HCT116 (cell line): ENCODE results near the gene FBXL17. TPM values are rescaled to one million over a fixed set of nuclear protein-coding genes. Genes with fewer than 3 reads are reported as not detected.

Experiments
- ATAC-seq: fragments of 200-7000 bp; cut with Tn5 transposase; 2 replicates; pipeline ENCODE4 v1.9.1; 2020; ENCODE audit warnings: mild to moderate bottlenecking, moderate library complexity
- BruUV-seq: library from RNA; stranded (reverse); fragments of 400-500 nt; replicated peaks from 2 replicates; lab custom pipeline; 2021; lab: Mats Ljungman, UMichigan
- CTCF ChIA-PET: fragments of 300-600 bp; sonication (Branson Sonifier 250); formaldehyde crosslinking; loops from one replicate; lab custom pipeline; 2021; ENCODE audit warnings: antibody characterized with exemption; lab: Charles Lee
- POLR2A ChIA-PET: fragments of 300-600, 350-600 bp; sonication (Branson Sonifier 250); formaldehyde crosslinking; loops from one replicate; lab custom pipeline; 2021; ENCODE audit warnings: antibody characterized with exemption; lab: Charles Lee
- RAD21 ChIA-PET, 2 experiments: fragments of 300-600 bp; sonication (Branson Sonifier 250); formaldehyde crosslinking; loops; one replicate each; lab custom pipeline; 2023; ENCODE audit warnings: low total read pairs in 2 of 2; ENCODE audit not compliant: uncharacterized antibody in 2 of 2, unreplicated experiment in 2 of 2, low non-redundant PET in 1 of 2; lab: Charles Lee
- DNase-seq: peaks from one replicate; pipeline ENCODE4 v3.0.0-alpha.2; 2010; ENCODE audit warnings: low read depth, low spot score
- H2AFZ ChIP-seq: fragments of 200-600 bp; shearing (Covaris generic), sonication (generic); 2 replicates; pipeline ENCODE4 v1.6.1; 2017; ENCODE audit warnings: low read depth, mixed run types, mixed read lengths, antibody characterized with exemption, low read length; ENCODE audit not compliant: poor library complexity, severe bottlenecking
- H3K27ac ChIP-seq: 2 replicates; pipeline ENCODE4 v1.5.1; 2012; ENCODE audit warnings: low read depth, low read length
- H3K27me3 ChIP-seq: fragments of 200-600 bp; sonication (generic); 2 replicates; pipeline ENCODE4 v1.6.1; 2016; ENCODE audit warnings: mixed run types, low read length, mixed read lengths; ENCODE audit not compliant: insufficient read depth
- H3K36me3 ChIP-seq, 2 experiments: fragments of 200-500 bp in 1 of 2; fragments of 200-600 bp in 1 of 2; sonication (Bioruptor generic) in 1 of 2; sonication (generic) in 1 of 2; 2 replicates each; pipeline versions ENCODE4 v1.5.1 to v1.6.1; 2014 to 2016; ENCODE audit warnings: low read length in 2 of 2, inconsistent platforms in 1 of 2, mixed read lengths in 1 of 2, mixed run types in 1 of 2; ENCODE audit not compliant: insufficient read depth in 2 of 2, control insufficient read depth in 1 of 2
- H3K4me1 ChIP-seq, 2 experiments: fragments of 200-600 bp in 1 of 2; sonication (generic) in 1 of 2; 2 replicates each; pipeline versions ENCODE4 v1.5.1 to v1.6.1; 2012 to 2017; ENCODE audit warnings: low read length in 2 of 2, inconsistent platforms in 1 of 2, mild to moderate bottlenecking in 1 of 2, mixed read lengths in 1 of 2, mixed run types in 1 of 2, moderate library complexity in 1 of 2; ENCODE audit not compliant: insufficient read depth in 2 of 2, control insufficient read depth in 1 of 2
- H3K4me2 ChIP-seq: fragments of 200-600 bp; sonication (generic); 2 replicates; pipeline ENCODE4 v1.6.1; 2017; ENCODE audit warnings: mixed run types, low read length, mixed read lengths
- H3K4me3 ChIP-seq, 2 experiments: fragments of 200-600 bp in 1 of 2; sonication (generic) in 1 of 2; replicated peaks in 1 of 2; 2 replicates each; pipeline ENCODE4 v1.5.1; 2011 to 2016; ENCODE audit warnings: low read length in 2 of 2, control low read depth in 1 of 2, low read depth in 1 of 2, mild to moderate bottlenecking in 1 of 2, mixed read lengths in 1 of 2, mixed run types in 1 of 2
- H3K79me2 ChIP-seq: fragments of 200-600 bp; sonication (generic); 2 replicates; pipeline ENCODE4 v1.6.1; 2017; ENCODE audit warnings: mild to moderate bottlenecking, mixed run types, low read length, moderate library complexity, mixed read lengths; ENCODE audit not compliant: insufficient read depth
- H3K9ac ChIP-seq: fragments of 200-600 bp; sonication (generic); 2 replicates; pipeline ENCODE4 v1.6.1; 2016; ENCODE audit warnings: low read length, mixed read lengths
- H3K9me2 ChIP-seq: fragments of 200-600 bp; sonication (generic), shearing (Covaris generic); 2 replicates; pipeline ENCODE4 v1.6.1; 2017; ENCODE audit warnings: mixed run types, mild to moderate bottlenecking, moderate library complexity; ENCODE audit not compliant: insufficient read depth
- H3K9me3 ChIP-seq, 2 experiments: fragments of 200-500 bp in 1 of 2; fragments of 200-600 bp in 1 of 2; sonication (Bioruptor generic) in 1 of 2; sonication (generic) in 1 of 2; 2 replicates each; pipeline ENCODE4 v1.6.1; 2014 to 2017; ENCODE audit warnings: low read length in 2 of 2, mixed read lengths in 2 of 2, inconsistent platforms in 1 of 2, low read depth in 1 of 2, mild to moderate bottlenecking in 1 of 2, mixed run types in 1 of 2, moderate library complexity in 1 of 2; ENCODE audit not compliant: control insufficient read depth in 1 of 2, insufficient read depth in 1 of 2
- H4K20me1 ChIP-seq: fragments of 200-600 bp; sonication (generic), shearing (Covaris generic); 2 replicates; pipeline ENCODE4 v1.6.1; 2017; ENCODE audit warnings: mixed run types, mild to moderate bottlenecking, moderate library complexity; ENCODE audit not compliant: insufficient read depth
- CBX3 ChIP-seq: IDR thresholded peaks from 2 replicates; pipeline ENCODE4 v1.6.1; 2012; ENCODE audit warnings: low read depth
- CEBPB ChIP-seq: IDR thresholded peaks from 2 replicates; pipeline ENCODE4 v1.6.1; 2012; ENCODE audit warnings: low read depth
- ELF1 ChIP-seq: IDR thresholded peaks from 2 replicates; pipeline ENCODE4 v1.6.1; 2012; ENCODE audit warnings: low read depth, borderline replicate concordance
- FOSL1 ChIP-seq: IDR thresholded peaks from 2 replicates; pipeline ENCODE4 v1.6.1; 2012; ENCODE audit warnings: low read depth
- JUND ChIP-seq: IDR thresholded peaks from 2 replicates; pipeline ENCODE4 v1.6.1; 2012
- POLR2A ChIP-seq: IDR thresholded peaks from 2 replicates; pipeline ENCODE4 v1.7.0; 2011; ENCODE audit warnings: borderline replicate concordance; ENCODE audit not compliant: insufficient read depth, insufficient read length; ENCODE audit errors: extremely low read depth
- SIN3A ChIP-seq: IDR thresholded peaks from 2 replicates; pipeline ENCODE4 v1.6.1; 2012; ENCODE audit warnings: low read depth
- SP1 ChIP-seq: IDR thresholded peaks from 2 replicates; pipeline ENCODE4 v1.6.1; 2012; ENCODE audit warnings: low read depth
- SRF ChIP-seq: IDR thresholded peaks from 2 replicates; pipeline ENCODE4 v1.6.1; 2012; ENCODE audit warnings: low read depth
- TCF7L2 ChIP-seq: IDR thresholded peaks from 2 replicates; pipeline ENCODE4 v1.7.0; 2011; ENCODE audit warnings: borderline replicate concordance, inconsistent platforms; ENCODE audit not compliant: insufficient read depth, insufficient read length; ENCODE audit errors: extremely low read depth
- intact Hi-C: fragments of 100-400 bp; cut with micrococcal nuclease; formaldehyde crosslinking; loops from 2 replicates; pipeline ENCODE4 v1.10.0; 2022
- total RNA-seq: library from RNA; stranded (reverse); gene quantifications from one replicate; pipeline ENCODE4 v1.2.1, GENCODE V29; 2021; ENCODE audit not compliant: unreplicated experiment
- TF ChIP-seq, protein P1 (sequence below), 3 experiments: fragments of 200-600 bp in 1 of 3; sonication (generic) in 1 of 3; IDR thresholded peaks in 2 of 3; conservative IDR thresholded peaks in 1 of 3; 2 replicates each; pipeline ENCODE4 v1.5.1; 2012 to 2017; ENCODE audit warnings: low read depth in 2 of 3, low read length in 2 of 3, antibody characterized with exemption in 1 of 3, borderline replicate concordance in 1 of 3, control low read depth in 1 of 3, mild to moderate bottlenecking in 1 of 3, mixed read lengths in 1 of 3, mixed run types in 1 of 3, moderate library complexity in 1 of 3; ENCODE audit not compliant: insufficient read depth in 1 of 3
- TF ChIP-seq, protein P2 (sequence below): IDR thresholded peaks from 2 replicates; pipeline ENCODE4 v1.6.1; 2012

FBXL17 gene
- total RNA-seq, 1 experiment from 2014 or later = 9.4 TPM

DNA sequence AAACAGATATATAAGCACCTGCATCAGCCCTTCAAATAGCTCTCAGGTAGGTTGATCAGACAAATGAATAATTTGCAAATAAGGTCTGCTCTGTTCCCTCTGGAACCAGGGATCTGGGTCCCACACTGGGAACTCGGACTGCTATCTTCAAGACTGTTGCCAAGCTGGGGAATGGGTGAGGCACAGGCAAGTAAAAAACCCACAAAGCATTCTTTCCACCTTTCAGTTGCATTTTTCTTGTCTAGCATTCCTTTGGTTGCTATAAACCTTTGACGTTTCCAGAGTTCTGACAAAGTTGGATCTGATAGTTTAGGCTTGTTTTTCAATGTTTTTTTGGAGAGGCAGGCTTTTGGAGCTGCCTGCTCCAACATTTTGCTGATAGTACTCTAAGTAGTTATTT lies 20.1 kb downstream of the FBXL17 start:
- Histone ChIP-seq H3K9ac (no peak overlapping the region), H3K27me3 (no peaks in the 10 kb centered on the region), H3K79me2 (no peaks in the 10 kb centered on the region), H3K27ac (no peak overlapping the region), H3K36me3 (no peaks in the 10 kb centered on the region), H3K4me1 (no peaks in the 10 kb centered on the region), H3K9me2 (no peaks in the 10 kb centered on the region), H3K9me3 (no peaks in the 10 kb centered on the region), H4K20me1 (no peaks in the 10 kb centered on the region), H3K4me3 (no peak overlapping the region), H3K4me2 (no peak overlapping the region), H2AFZ (no peak overlapping the region)
- ChIA-PET CTCF (interaction anchor here (1.0 kb wide), 1 partner anchor 16 kb away, joined by 4 read pairs; no protein-coding TSS in a partner anchor), POLR2A (no interaction called here), RAD21 (no interaction called here)
- BruUV-seq = no TSS peak
- ATAC-seq = no peak
- TF ChIP-seq SIN3A (no peak), JUND (no peak), CEBPB (no peak), SP1 (no peak), POLR2A (no peak), TCF7L2 (no peak), SRF (no peak), CBX3 (no peak), ELF1 (no peak), FOSL1 (no peak)
- TF ChIP-seq, protein P1, sequence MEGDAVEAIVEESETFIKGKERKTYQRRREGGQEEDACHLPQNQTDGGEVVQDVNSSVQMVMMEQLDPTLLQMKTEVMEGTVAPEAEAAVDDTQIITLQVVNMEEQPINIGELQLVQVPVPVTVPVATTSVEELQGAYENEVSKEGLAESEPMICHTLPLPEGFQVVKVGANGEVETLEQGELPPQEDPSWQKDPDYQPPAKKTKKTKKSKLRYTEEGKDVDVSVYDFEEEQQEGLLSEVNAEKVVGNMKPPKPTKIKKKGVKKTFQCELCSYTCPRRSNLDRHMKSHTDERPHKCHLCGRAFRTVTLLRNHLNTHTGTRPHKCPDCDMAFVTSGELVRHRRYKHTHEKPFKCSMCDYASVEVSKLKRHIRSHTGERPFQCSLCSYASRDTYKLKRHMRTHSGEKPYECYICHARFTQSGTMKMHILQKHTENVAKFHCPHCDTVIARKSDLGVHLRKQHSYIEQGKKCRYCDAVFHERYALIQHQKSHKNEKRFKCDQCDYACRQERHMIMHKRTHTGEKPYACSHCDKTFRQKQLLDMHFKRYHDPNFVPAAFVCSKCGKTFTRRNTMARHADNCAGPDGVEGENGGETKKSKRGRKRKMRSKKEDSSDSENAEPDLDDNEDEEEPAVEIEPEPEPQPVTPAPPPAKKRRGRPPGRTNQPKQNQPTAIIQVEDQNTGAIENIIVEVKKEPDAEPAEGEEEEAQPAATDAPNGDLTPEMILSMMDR (IDR thresholded peaks at IDR 0.05 in 2 of 3, conservative IDR thresholded peaks at IDR 0.05 in 1 of 3; ENCODE audit: borderline replicate concordance in 1 of 3, insufficient read depth in 1 of 3, low read depth in 2 of 3, low read length in 2 of 3) = no peak
- TF ChIP-seq, protein P2, sequence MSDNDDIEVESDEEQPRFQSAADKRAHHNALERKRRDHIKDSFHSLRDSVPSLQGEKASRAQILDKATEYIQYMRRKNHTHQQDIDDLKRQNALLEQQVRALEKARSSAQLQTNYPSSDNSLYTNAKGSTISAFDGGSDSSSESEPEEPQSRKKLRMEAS = no peak
- intact Hi-C loops = no loop called here
- no peak for DNase-seq
